ENCODE results near the gene GALNT14. TPM values are rescaled to one million over a fixed set of nuclear protein-coding genes. Genes with fewer than 3 reads are reported as not detected.

Gene GALNT14
- total RNA-seq, 1 donor from 2014 or later: 2.0 TPM

DNA sequence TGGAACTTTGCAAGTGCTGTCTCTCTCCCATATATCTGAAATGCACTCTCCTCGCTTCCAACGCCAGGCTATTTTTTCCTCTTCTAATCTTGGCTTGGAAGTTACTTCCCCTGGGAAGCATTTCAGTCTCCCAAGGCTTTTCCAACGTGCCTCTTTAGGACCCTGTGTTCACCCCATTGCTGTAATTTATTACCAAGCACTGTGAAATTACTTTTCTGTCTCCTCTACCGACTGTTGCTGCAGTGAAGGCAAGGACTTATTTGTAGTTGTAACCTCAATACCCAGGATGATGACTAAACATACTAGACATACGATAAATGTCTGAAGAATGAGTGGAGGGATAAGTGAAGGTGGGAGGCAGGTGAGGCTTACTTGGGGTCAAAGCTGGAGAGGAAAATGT, 163.7 kb downstream of the GALNT14 start:
- DNase-seq: no peak

GRCh38 chr2:30974092-30974491, 164.1 kb downstream of the GALNT14 start:
- DNase-seq: no peak

DNA sequence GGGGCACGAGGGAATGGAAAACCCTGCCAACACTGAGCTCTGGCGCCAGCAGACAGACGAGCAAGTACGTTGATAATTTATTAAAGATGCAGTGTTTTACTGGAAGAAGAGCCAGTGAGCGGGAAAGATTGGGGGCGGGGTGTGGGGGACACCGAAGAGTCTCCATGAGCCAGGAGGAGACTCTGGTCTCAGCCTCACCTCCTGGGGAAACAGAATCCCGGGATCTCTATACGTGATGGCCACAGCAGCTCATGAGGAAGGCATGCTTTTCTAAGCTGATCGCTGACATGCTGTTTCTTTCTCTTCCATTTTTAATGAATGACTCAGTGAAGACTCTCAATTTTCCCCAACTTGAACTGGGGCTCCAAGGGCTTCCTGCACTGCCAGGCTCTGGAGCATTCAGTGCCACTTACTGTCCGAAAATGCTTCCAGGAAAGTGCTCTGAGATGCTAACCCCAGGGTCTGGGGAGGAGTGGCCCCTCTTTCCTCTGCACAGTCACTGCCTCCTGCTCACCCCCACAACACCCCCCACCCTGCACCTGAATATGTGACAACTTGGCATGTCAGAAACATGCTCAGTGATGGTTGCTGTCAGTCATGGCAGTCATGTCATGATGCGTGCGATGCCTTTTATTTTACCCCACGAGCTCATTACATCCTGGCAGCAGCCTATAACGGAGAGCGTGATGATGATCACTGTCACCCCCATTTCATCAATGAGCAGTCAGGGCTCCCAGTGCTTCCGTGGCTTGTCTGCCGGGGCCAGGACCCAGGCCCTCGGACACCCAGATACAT, 166.8 kb downstream of the GALNT14 start:
- no peak for DNase-seq

- no peak for DNase-seq
Measured at GRCh38 chr2:30968660-30969397, 169.4 kb downstream of the GALNT14 start.

- DNase-seq: no peak
Measured at GRCh38 chr2:30966786-30967185, 171.5 kb downstream of the GALNT14 start.

GRCh38 chr2:30965022-30965531, 173.2 kb downstream of the GALNT14 start:
- DNase-seq: no peak

GRCh38 chr2:30964334-30965005, 173.8 kb downstream of the GALNT14 start:
- DNase-seq: no peak

- DNase-seq: no peak
Measured at GRCh38 chr2:30963184-30963583, 175.1 kb downstream of the GALNT14 start.

GRCh38 chr2:30960213-30960612, 178.0 kb downstream of the GALNT14 start:
- DNase-seq: no peak

GRCh38 chr2:30959653-30960052, 178.6 kb downstream of the GALNT14 start:
- no peak for DNase-seq

DNA sequence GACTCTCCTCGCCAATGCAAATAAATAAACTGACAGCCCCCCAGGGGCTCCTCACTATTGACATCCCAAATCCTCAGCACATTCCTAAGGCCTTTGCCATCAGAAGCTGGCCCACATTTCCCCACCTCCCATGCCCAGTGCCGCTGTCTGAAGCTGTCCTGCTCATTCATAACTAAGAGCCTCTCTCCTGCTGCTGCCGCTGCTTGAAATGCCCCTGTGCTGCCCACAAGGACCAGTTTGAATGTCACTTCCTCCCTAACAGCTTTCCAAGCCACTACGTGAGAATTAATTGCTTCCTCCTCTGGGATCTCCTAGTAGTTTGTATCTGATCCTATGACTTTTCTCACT, 179.3 kb downstream of the GALNT14 start:
- DNase-seq: no peak

DNA sequence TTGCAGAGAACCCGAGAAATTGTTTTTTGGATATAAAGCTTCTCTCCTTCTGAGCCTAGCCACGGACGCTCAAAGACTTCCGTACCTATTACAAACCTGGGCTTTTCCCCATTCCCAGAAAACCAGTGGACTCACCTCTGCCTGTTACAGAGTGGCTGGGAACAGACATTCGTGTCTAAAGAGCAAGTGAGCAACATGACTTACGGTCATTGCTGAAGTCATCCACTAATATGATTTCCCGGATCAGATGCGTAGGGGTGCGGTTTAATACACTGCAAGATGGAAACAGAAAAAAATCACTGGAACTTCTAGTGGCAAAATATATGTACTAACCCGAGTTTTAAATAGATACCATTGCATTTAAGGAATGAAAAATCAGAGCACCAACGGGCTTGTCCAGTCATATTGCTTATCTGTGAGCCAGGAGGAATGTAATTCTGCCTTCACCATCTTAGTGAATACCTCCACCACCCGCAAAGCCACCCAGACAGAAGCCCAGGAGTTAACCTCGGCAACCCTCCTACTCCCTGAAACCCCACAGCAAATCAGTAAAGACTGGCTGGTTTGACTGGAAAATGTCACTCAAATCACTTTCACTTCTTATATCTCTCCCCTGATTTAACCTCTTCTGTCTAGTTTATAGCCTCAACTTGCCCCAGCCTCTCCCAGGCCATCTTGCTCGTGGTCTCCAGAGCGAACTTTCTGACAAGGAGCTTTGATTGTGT, 179.9 kb downstream of the GALNT14 start:
- DNase-seq: no peak

- DNase-seq: no peak
Measured at GRCh38 chr2:30957591-30957990, 180.6 kb downstream of the GALNT14 start.

DNA sequence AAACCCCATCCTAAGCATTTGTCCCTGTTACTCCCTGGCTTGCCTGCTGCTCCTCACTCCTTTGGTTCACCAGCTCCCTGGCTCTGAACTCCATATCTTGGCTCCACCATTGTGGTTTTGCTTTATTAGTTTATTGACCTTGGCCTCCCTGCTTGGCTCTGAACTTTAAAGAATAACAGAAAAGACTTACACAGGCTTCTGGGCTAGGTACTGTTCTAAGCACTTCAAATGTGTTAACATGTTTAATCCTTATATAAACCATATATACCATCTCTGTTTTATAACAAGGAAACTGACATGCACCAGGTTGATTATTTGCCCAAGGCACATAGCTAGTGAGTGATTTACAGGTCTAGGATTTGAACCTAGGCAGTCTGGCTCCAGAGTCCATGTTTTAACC, 181.2 kb downstream of the GALNT14 start:
- no peak for DNase-seq

DNA sequence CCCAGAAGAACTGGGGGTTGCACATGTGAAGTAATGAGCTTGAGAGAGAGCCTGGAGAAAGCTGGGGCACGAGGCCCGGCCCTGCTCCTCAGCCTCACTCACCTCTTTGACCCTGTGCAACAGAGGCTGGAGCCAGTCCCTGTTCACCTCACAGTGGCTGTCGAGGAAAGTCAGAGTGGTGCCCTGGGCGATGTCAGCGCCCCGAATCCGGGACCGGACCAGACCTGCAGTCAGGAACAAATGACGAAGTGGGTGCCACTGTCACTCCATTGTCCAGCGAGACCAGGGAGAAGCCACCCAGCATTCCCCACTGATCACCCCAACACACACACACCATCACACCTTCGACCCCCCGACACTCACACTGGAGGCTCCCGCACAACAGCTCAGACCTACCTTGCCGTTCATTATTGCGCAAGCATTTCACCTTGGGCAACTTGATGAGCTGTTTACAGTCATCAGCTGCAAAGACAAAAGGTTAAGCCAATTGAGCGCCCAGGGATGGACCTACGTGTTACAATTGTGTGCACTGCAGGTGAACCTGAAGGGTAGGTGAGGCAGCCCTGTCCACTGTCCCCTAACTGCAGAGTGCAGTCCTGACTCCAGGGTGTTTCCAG, 182.6 kb downstream of the GALNT14 start:
- no peak for DNase-seq

DNA sequence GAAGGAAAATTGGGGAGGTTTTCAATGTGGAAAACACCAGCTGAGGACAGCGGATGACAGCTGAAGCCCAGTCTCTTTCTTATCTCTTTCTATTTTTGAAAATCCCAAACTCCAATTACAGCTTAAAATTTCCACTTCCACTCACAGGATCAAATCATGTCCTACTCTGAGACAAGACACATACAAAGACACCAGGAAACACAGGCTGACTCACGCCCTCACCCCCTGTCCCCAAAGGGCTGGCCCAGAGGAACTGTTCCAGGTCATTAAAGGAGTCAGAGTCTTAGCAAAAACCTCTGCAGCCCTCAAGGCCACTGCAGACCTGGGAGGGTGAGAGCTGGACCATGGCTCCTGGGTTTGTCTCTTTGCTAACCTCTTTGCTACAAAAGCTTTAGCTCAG, 187.9 kb downstream of the GALNT14 start:
- no peak for DNase-seq

- DNase-seq: no peak
Measured at GRCh38 chr2:30949435-30949834, 188.8 kb downstream of the GALNT14 start.

DNA sequence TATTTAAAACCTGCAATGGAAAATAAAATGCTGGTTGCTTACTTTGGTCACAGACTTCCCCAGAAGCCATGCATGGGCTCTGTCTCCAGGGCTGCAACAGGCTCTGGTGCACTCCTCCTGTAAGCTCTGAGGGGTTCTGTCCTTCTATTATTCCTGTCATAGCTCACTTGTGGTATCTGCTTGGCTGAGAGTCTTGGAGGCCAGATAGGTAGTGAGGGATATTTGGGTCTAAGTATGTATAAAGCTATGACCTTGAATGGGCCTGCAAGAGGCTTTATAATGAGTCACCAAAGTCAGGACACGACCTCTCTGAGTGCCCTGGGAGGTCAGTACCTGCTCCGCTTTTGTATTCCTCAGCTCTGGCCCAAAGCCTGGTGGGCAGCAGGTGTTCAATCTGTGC, 189.4 kb downstream of the GALNT14 start:
- DNase-seq: no peak

- no peak for DNase-seq
Measured at GRCh38 chr2:30948130-30948529, 190.1 kb downstream of the GALNT14 start.

DNA sequence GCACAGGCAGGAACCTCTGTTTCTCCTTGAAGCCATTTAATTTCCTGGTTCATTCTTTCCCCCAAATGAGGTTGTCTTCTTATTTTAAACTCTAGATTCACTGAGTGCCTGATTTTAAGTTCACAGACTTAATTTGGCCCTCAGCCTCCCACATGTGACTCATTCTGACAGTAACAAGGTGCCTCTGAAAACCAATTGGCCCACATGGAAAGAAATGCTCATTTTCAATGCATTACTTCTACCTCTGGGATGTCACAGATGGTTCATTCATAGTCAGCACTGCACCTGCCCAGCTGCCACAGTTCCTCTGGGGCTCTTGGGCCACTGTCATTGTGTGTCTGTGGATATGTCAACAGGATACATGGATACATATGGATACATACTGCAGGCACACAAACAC, 190.6 kb downstream of the GALNT14 start:
- DNase-seq: no peak

- DNase-seq: no peak
Measured at GRCh38 chr2:30942419-30942818, 195.8 kb downstream of the GALNT14 start.

DNA sequence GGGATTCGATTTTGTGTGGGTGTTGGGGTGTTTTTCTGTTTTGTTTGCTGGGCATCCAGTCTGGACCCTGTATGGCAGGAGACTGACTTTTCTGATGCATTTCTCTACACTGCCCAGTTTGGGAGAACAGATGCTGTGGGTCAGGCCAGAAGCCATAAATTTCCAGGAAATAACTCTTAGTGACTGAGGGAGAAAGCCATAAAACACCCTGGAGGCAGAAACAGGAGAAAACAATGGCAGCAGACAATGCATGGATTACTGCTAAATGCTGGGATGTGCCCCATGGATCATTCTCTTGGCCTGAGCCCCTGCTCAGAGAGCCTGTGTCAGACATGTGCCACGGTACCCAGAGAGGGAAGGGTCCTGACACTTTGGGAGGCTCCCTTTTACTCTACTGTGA, 197.4 kb downstream of the GALNT14 start:
- no peak for DNase-seq
